Calu3 (cell line): ENCODE results near the gene SH2D3C. TPM values are rescaled to one million over a fixed set of nuclear protein-coding genes. Genes with fewer than 3 reads are reported as not detected.

Experiments
- BruUV-seq: library from RNA; stranded (reverse); fragments of 400-500 nt; replicated peaks from 2 replicates; lab custom pipeline; 2021; lab: Mats Ljungman, UMichigan
- CTCF ChIA-PET: fragments of 300-600 bp; sonication (Branson Sonifier 250); formaldehyde crosslinking; loops from one replicate; lab custom pipeline; 2022; ENCODE audit warnings: antibody characterized with exemption; lab: Charles Lee
- DNase-seq: peaks from one replicate; pipeline ENCODE4 v3.0.0; 2022
- H3K27ac Mint-ChIP-seq: one replicate; pipeline ENCODE4 v1.8.0; 2022; ENCODE audit warnings: mixed read lengths; ENCODE audit not compliant: unreplicated experiment
- H3K27me3 Mint-ChIP-seq: one replicate; pipeline ENCODE4 v1.8.0; 2022; ENCODE audit warnings: mixed read lengths; ENCODE audit not compliant: unreplicated experiment
- H3K36me3 Mint-ChIP-seq: one replicate; pipeline ENCODE4 v1.8.0; 2022; ENCODE audit warnings: mild to moderate bottlenecking, moderate library complexity, mixed read lengths; ENCODE audit not compliant: insufficient read depth, unreplicated experiment
- H3K4me1 Mint-ChIP-seq: one replicate; pipeline ENCODE4 v1.8.0; 2022; ENCODE audit warnings: mild to moderate bottlenecking, low read depth, mixed read lengths; ENCODE audit not compliant: unreplicated experiment
- H3K4me3 Mint-ChIP-seq: one replicate; pipeline ENCODE4 v1.8.0; 2022; ENCODE audit warnings: mild to moderate bottlenecking, low read depth, moderate library complexity, mixed read lengths; ENCODE audit not compliant: unreplicated experiment
- H3K9me3 Mint-ChIP-seq: one replicate; pipeline ENCODE4 v1.8.0; 2022; ENCODE audit warnings: low read depth, mixed read lengths; ENCODE audit not compliant: unreplicated experiment
- intact Hi-C: fragments of 100-400 bp; cut with micrococcal nuclease; formaldehyde crosslinking; loops from one replicate; pipeline ENCODE4 v1.10.0; 2022; ENCODE audit not compliant: unreplicated experiment
- total RNA-seq: library from RNA; stranded (reverse); gene quantifications from 2 replicates; pipeline ENCODE4 v1.2.3, GENCODE V29; 2022
- TF ChIP-seq, protein P1 (sequence below): fragments of 200-600 bp; IDR thresholded peaks from one replicate; pipeline ENCODE4 v1.8.0; 2022; ENCODE audit warnings: antibody characterized with exemption; ENCODE audit not compliant: unreplicated experiment

The SH2D3C gene
- total RNA-seq, 1 experiment from 2014 or later: not detected

DNA sequence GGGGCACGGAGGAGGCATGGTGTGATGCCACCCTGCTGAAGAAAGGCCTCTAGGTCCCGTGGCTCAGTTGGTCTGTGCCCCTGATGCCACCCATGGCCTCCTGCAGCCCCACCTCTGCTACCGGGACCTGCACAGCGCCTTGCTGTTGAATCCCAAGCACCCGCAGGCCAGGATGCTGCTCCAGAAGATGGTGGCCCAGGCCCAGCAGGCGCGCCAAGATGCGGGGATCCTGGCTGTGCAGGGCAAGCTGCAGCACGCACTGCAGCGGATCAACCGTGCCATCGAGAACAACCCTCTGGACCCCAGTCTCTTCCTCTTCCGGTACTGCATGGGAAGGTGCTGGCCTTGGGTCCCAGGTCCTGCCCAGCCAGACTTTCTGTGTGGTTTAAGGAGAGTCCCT, 55.5 kb downstream of the SH2D3C start:
- no TSS peak for BruUV-seq
- peaks cover 10% of the 10 kb centered on the region for H3K4me1 Mint-ChIP-seq
- TF ChIP-seq, protein P1, sequence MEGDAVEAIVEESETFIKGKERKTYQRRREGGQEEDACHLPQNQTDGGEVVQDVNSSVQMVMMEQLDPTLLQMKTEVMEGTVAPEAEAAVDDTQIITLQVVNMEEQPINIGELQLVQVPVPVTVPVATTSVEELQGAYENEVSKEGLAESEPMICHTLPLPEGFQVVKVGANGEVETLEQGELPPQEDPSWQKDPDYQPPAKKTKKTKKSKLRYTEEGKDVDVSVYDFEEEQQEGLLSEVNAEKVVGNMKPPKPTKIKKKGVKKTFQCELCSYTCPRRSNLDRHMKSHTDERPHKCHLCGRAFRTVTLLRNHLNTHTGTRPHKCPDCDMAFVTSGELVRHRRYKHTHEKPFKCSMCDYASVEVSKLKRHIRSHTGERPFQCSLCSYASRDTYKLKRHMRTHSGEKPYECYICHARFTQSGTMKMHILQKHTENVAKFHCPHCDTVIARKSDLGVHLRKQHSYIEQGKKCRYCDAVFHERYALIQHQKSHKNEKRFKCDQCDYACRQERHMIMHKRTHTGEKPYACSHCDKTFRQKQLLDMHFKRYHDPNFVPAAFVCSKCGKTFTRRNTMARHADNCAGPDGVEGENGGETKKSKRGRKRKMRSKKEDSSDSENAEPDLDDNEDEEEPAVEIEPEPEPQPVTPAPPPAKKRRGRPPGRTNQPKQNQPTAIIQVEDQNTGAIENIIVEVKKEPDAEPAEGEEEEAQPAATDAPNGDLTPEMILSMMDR: no peak
- no peaks in the 10 kb centered on the region for H3K9me3 Mint-ChIP-seq
- intact Hi-C loops: no loop called here
- CTCF ChIA-PET: no interaction called here
- no peak overlapping the region for H3K27ac Mint-ChIP-seq
- DNase-seq: no peak
- H3K27me3 Mint-ChIP-seq: peaks cover 10% of the 10 kb centered on the region
- H3K36me3 Mint-ChIP-seq: peaks cover 5% of the 10 kb centered on the region
- H3K4me3 Mint-ChIP-seq: no peak overlapping the region

DNA sequence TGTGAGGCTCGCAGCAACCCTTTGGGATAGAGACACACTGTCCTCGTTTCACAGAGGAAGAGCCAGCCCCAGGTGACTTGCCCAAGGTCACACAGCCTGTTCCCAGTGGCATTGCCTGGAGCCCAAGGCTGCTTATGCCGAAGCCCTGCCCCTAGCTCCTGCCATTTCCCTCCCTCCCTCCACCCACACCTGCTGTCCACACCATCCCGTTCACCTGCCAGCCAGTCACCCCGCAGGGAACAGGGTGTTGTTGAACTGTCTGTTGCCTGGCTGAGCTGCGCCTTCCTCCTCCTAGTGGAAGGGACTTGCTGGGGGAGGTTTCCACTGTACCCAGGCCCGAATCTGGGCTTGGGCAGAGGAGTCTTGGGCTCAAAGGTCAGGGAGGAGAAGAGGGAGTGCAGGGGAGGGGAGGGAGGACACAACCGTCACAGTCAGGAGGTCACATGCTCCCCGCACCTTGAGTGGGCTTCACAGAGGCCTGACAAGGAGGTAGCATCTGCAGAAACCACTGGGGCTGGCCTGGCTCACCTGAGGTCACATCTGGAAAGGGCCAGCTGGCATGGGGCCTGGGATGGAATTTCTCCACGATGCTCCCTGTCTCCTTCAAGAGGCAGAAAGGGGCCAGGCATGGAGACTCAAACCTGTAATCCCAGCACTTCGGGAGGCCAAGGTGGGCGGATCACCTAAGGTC, 56.3 kb downstream of the SH2D3C start:
- peaks cover 7% of the 10 kb centered on the region for H3K36me3 Mint-ChIP-seq
- H3K27me3 Mint-ChIP-seq: peaks cover 10% of the 10 kb centered on the region
- TF ChIP-seq, protein P1: no peak
- no peak overlapping the region for H3K27ac Mint-ChIP-seq
- intact Hi-C loops: no loop called here
- peaks cover 10% of the 10 kb centered on the region for H3K4me1 Mint-ChIP-seq
- H3K9me3 Mint-ChIP-seq: no peaks in the 10 kb centered on the region
- BruUV-seq: no TSS peak
- CTCF ChIA-PET: interaction anchor here (0.6 to 0.9 kb wide), 2 partner anchors 13 to 152 kb away, joined by 3 read pairs; partner anchors contain the start of gene TOR2A
- no peak overlapping the region for H3K4me3 Mint-ChIP-seq
- DNase-seq: no peak

DNA sequence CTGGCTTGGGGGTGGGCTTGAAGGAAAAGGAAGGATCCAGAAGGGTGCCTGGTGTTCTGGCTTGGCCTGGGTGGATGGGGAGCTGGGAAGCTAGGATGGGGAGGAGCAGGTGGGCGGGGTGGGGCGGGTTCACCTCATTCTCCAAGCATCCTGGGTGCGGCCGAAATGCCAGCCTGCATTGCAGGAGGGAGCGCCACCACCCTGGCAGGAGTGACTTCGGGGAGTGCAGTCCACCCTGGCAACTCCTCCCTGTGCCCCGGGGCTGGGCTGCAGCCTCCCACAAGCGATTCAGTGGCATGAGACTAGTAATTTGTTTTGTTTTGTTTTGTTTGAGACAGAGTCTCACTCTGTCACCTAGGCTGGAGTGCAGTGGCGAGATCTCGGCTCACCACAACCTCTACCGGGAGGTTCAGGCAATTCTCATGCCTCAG, 57.1 kb downstream of the SH2D3C start:
- TF ChIP-seq, protein P1: no peak
- DNase-seq: peak; percentile 60
- CTCF ChIA-PET: interaction anchor here (0.6 to 0.9 kb wide), 3 partner anchors 13 to 153 kb away, joined by 3 read pairs; partner anchors contain the start of gene TOR2A
- H3K36me3 Mint-ChIP-seq: peaks cover 11% of the 10 kb centered on the region
- peaks cover 10% of the 10 kb centered on the region for H3K4me1 Mint-ChIP-seq
- no TSS peak for BruUV-seq
- peaks cover 10% of the 10 kb centered on the region for H3K27me3 Mint-ChIP-seq
- intact Hi-C loops: no loop called here
- H3K4me3 Mint-ChIP-seq: no peak overlapping the region
- H3K9me3 Mint-ChIP-seq: no peaks in the 10 kb centered on the region
- H3K27ac Mint-ChIP-seq: no peak overlapping the region

DNA sequence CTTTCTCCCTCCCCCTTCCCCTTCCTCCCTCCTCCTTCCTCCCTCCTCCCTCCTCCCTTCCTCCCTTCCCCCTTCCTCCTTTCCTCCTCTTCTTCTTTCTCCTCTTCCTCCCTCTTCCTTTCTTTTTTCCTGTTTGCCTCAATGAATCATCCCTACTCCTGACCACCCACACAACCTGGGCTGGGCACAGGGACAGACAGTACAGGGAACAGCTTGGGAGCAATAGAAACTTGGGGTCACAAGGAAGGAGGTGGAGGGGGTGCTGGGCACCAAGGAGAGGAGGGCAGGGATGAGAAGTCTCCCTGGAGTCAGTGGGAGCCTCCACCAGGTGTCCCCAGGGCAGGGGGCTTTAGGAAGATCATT, 57.6 kb downstream of the SH2D3C start:
- Mint-ChIP-seq H3K9me3 (no peaks in the 10 kb centered on the region), H3K27me3 (peaks cover 10% of the 10 kb centered on the region), H3K4me1 (peaks cover 10% of the 10 kb centered on the region), H3K4me3 (no peak overlapping the region), H3K27ac (no peak overlapping the region), H3K36me3 (peaks cover 15% of the 10 kb centered on the region)
- CTCF ChIA-PET: interaction anchor here (0.7 kb wide), 1 partner anchor 139 kb away, joined by 3 read pairs; no protein-coding TSS in a partner anchor
- TF ChIP-seq, protein P1: no peak
- no peak for DNase-seq
- intact Hi-C loops: no loop called here
- no TSS peak for BruUV-seq
